ENCODE results near the gene KLHDC7B.

The KLHDC7B gene

DNA sequence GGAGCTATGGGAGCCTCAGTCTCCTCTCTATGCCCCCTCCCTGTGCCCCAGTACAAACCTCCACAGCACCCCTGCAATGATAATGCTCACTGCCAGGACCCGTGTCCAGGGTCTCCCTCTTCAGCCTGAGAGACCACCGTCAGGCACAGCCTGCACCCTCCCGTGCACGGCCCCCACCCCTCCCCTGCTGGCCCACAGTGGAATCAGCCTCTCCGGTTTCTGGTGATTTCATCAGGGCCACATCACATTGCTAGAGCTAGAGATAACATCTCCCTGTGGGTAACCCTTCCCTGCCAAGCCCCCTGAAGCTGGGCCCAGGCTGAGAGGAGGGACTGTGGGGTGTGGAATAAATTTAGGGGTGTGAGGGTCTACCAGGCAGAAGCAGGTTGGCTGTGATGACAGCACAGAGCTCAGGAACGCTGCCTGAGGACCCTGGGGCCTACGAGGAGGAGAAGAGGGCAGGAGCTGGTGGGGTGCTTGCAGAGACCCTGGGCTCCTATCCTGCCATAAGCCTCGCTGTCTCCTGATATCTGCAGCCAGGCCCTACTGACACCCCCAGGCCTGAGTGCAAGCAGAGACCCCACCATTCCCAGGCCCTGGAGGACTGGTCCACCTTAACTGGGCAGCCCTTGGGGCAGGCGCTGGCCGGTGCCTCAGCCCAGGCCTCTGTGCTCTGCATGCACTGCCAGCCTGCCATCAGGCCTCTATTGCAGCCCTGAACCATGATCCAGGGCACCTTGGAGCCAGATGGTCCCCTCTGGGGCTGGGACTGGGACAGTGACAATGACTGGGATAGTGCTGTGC lies at the start of gene KLHDC7B:
Gene KLHDC7B (plus strand): TSS at position 378 of the 804 bp plus-strand sequence. CDS start 345 bp downstream, at position 723.
- DNase-seq (ENCODE audit: low spot score) = no peak
- Histone ChIP-seq H3K4me3 (no peak within 1 kb of the TSS), H3K27ac (no peak within 1 kb of the TSS)
- TF ChIP-seq, protein P1, sequence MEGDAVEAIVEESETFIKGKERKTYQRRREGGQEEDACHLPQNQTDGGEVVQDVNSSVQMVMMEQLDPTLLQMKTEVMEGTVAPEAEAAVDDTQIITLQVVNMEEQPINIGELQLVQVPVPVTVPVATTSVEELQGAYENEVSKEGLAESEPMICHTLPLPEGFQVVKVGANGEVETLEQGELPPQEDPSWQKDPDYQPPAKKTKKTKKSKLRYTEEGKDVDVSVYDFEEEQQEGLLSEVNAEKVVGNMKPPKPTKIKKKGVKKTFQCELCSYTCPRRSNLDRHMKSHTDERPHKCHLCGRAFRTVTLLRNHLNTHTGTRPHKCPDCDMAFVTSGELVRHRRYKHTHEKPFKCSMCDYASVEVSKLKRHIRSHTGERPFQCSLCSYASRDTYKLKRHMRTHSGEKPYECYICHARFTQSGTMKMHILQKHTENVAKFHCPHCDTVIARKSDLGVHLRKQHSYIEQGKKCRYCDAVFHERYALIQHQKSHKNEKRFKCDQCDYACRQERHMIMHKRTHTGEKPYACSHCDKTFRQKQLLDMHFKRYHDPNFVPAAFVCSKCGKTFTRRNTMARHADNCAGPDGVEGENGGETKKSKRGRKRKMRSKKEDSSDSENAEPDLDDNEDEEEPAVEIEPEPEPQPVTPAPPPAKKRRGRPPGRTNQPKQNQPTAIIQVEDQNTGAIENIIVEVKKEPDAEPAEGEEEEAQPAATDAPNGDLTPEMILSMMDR (IDR thresholded peaks at IDR 0.05) = no peak

DNA sequence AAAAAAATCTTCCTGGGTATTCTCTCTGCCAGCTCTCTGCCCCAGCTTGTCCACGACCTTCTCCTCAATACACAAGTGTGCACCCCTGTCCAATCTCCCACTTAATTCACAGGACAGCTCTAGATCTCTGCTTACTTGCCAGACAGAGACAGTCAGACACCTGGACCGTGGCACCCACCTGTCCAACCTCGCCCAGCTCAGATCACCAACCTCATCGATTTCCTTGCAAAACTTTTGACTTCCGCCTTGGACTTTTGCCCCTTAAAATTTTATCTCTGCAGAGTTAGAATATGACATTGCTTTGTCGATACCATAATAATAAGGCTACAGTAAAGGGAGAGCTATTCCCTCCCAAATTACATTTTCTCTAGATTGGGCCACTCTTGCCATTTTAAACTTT lies 48.6 kb upstream of the KLHDC7B start:
- DNase-seq (ENCODE audit: low spot score) = no peak
- TF ChIP-seq, protein P1 (IDR thresholded peaks at IDR 0.05) = no peak
- Histone ChIP-seq H3K27ac (no peak overlapping the region), H3K4me3 (no peak overlapping the region)

DNA sequence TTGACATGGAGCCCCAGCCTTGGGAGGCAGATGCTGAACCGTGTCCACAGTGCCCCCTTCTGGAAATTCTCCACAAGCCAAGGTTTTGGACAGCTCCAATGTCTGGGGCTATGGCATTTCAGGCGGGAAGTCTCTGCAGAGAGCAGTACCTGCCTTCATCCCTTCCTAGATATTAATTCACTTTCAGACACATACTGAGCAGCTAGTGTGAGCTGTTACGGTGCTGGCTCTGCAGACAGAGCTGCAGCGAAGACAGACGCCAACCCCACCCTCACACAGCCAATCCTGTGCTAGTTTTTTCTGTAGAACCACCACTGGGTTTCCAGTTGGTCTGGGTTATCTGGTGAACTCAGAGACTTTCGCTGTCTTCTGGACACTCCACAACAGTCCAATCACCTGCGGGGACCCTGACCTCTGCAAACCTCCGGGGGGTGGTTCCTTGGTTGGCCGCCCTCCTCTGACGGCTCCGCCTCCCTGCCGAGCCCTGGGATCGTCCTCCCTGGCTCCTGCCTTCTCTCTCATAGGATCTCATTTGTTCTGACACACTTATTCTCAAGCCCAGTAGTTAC lies 47.3 kb upstream of the KLHDC7B start:
- DNase-seq (ENCODE audit: low spot score) = no peak
- TF ChIP-seq, protein P1 (IDR thresholded peaks at IDR 0.05) = peak; percentile 18
- Histone ChIP-seq H3K4me3 (no peak overlapping the region), H3K27ac (no peak overlapping the region)

DNA sequence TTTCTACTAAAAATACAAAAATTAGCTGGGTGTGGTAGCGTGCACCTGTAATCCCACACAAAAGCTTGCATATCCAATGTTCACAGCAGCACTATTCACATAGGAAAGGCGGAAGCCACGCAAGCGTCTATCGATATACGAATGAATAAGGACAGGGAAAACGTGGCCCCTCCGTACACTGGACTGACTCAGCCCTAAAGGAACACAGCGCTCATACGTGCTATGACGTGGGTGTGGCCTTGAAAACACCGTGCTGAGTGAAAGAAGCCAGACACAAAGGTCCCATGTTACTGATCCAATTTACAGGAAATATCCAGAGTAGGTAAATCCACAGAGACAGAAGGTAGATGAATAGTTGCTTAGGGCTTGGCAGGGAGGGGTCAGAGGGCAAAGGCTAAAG lies 45.2 kb upstream of the KLHDC7B start:
- no peak overlapping the region for H3K4me3 ChIP-seq

DNA sequence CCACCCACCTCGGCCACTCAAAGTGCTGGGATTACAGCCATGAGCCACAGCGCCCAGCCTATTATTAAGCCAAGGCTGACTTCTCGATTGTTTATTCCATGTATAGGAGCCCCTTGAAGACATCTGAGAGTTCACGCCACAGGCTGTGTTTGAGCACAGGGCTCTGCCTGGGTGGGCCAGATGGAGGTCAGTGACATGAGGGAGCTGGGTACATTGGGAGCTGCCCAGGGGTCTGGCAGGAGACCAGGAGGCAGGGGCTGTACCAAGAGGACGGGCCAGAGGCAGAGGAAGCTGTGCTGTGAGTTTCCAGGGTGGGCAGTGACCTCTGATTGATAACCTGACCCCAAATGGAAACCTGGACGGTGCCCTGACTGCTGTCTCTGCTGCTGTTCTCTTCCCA lies 43.6 kb upstream of the KLHDC7B start:
- no peak for DNase-seq (ENCODE audit: low spot score)
- Histone ChIP-seq H3K4me3 (no peak overlapping the region), H3K27ac (no peak overlapping the region)
- TF ChIP-seq, protein P1 (IDR thresholded peaks at IDR 0.05) = no peak

More for the DNA sequence above, 45.2 kb upstream of the KLHDC7B start:
- TF ChIP-seq, protein P1 (IDR thresholded peaks at IDR 0.05) = no peak
- DNase-seq (ENCODE audit: low spot score) = no peak
- H3K27ac ChIP-seq = no peak overlapping the region

DNA sequence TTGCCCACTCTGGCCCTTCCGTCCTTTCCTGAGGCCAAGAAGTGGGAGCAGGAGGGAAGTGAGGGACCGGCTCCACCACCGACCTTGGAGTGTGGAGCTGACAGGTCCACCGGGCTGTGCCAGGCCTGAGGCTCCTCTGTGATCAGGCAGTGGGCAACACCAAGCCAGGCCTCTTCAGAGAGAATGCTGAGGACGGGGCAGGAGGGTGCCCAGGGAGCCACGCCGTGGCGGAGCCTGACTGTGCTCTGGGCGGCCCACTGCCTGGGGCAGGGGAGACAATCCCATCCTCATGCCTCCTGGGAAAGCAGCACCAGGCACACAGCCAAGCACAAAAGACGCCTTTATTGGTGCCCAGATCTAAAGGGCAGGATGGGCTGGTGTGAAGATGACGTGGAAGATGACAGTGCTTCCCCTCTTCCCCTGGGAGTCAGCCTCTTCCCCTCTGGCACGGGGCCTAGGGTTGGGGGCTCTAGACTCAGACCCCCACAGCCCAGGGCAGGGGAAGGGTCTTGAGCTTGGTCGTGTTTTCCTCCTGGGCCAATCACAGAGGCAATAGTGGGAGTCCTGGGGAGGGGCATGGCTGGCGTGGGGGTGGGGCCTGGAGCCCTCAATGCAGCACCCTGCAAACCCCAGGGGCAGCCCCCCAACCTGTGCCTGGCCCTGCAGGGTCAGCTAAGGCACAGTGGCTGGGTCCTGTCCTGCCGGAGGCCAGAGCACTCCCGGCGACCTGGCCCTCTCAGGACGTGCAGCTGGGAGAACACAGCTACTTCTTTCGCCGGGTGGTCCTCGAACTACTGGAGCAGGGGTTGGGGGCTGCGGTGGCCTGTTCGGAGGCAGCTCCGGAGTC lies 42.8 kb upstream of the KLHDC7B start:
- TF ChIP-seq, protein P1 (IDR thresholded peaks at IDR 0.05) = no peak
- Histone ChIP-seq H3K27ac (no peak overlapping the region), H3K4me3 (no peak overlapping the region)
- no peak for DNase-seq (ENCODE audit: low spot score)

Data from coronary artery (tissue), 2 donors.